ENCODE data around the gene SH3PXD2A.

DNA sequence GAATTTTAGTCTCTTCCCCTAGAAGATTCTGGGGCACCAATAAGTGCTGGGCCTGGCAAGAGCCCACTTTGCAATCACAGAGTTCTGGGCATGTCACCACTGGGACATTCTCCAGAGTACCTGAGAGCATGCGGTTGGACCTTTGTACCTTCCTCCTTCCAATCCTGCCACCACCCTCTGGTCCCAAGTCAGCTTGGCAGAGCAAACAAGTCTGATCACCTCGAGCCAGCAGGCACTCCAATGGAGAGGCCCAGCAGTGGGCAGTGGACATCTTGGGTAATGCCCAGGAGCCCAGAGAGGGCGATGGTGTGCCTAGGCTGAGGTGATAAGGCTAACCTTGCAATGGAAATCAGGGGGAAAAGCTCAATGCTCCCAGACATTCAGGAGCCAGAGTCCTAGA is 43.4 kb downstream of the SH3PXD2A start:
- TF ChIP-seq POLR2A (IDR thresholded peaks at IDR 0.05) = no peak
- TF ChIP-seq, protein P1, sequence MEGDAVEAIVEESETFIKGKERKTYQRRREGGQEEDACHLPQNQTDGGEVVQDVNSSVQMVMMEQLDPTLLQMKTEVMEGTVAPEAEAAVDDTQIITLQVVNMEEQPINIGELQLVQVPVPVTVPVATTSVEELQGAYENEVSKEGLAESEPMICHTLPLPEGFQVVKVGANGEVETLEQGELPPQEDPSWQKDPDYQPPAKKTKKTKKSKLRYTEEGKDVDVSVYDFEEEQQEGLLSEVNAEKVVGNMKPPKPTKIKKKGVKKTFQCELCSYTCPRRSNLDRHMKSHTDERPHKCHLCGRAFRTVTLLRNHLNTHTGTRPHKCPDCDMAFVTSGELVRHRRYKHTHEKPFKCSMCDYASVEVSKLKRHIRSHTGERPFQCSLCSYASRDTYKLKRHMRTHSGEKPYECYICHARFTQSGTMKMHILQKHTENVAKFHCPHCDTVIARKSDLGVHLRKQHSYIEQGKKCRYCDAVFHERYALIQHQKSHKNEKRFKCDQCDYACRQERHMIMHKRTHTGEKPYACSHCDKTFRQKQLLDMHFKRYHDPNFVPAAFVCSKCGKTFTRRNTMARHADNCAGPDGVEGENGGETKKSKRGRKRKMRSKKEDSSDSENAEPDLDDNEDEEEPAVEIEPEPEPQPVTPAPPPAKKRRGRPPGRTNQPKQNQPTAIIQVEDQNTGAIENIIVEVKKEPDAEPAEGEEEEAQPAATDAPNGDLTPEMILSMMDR (IDR thresholded peaks at IDR 0.05) = no peak
- no peak for TF ChIP-seq POLR2AphosphoS5 (IDR thresholded peaks at IDR 0.05)
